HG03439 (cell line): ENCODE results near the gene NUB1.

Experiments
- ATAC-seq: cut with Tn5 transposase; IDR thresholded peaks from one replicate; pipeline ENCODE4 v1.9.1; 2021; ENCODE audit warnings: mild to moderate bottlenecking, moderate library complexity; ENCODE audit not compliant: unreplicated experiment

The NUB1 gene

DNA sequence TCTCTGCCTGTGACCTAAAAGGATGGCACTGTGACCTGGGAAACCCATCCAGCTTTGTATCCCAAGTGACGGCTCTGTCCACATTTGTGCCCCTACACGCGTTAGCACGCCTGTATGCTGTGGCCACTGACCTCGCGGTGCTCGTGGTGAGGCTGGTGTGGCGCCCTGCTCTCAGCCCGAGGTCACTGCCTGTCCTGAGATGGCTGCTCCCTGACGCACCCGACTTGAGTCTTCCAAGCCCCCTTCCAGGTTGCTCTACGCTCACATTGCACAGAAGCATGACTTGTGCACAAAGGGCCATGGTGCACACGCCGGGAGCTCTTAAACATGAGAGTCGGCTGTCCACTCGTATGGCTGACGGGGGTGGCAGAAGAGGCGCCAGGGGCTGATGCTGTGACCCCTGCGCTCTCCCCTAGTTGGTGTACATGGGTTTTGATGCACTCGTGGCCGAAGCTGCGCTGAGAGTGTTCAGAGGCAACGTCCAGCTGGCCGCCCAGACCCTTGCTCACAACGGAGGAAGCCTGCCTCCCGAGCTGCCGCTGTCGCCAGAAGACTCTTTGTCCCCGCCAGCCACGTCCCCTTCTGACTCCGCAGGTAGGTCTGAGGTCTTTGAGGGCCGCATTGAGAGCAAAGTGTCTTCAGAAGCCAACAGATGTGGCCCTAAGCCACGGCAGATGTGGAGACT, 34.7 kb downstream of the NUB1 start:
- no peak for ATAC-seq

DNA sequence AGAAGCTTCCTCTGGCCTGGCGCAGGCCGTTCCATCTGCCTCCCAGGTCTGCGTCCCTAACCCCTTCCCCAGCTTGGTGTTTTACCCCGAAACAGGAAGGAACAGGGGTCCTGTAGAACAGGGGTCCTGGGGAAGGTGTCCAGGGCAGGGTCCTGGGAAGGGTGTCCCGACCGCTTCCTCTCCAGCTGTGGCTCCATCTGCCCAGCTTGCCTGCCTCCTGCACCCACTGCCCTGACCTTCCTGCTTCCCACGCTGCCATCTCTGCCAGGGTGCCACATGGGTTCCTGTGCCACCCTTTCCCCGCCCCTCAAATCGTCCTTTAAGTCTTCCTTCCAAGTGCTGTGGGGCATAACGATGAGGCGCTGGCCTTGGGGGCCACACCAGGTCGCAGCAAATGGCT, 35.8 kb downstream of the NUB1 start:
- ATAC-seq: no peak

DNA sequence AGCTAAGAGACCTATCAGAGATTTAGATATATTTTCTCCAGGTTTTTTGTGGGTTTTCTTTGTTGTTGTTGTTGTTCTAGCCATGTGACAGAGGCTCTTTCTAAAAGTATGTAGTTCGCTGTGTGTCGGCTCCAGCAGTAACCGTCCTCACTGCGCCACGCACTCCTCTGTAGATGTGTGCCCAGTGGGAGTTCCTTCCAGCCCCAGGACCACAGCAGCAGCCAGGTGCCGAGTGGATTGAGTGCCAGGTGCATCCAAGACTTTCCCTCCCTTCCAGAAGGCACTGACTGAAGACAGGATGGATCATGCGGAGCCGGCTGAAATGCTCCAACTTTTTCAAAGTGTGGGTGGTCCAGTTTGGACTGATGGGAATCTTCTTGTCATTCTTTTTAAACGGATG, 36.4 kb downstream of the NUB1 start:
- ATAC-seq: no peak

DNA sequence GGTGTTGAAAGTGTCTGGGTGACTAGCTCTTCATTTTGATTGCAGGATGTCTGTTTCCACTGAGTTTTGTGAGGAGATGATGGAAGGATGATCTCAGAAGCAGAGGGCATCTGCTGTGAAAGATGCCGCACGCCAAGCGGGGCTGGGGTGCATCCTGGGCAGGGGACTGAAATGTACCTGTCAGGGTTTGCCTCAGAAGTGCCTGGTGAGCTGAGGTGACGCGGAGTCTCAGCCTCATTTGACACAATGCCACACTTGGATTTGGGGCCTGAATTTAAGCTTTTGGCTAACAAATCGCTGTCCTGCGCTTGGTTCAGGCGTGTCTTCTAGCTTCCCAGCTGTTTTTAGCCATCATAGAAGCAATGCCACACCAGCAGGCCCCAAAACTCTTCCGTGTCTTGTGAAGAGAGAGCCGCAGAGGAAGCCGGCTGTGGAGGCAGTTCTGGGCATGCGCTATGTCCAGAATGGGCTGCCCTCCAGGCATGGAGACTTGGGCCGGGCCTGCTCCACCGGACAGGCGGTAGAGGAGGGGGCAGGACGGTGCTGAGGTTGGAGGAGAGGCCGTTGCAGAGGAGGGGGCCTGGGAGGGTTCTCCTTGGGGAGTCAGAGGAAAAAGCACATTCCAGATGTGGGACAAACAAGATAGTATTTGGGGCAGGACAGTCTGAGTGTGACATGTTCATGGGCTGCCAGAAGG, 37.0 kb downstream of the NUB1 start:
- no peak for ATAC-seq

DNA sequence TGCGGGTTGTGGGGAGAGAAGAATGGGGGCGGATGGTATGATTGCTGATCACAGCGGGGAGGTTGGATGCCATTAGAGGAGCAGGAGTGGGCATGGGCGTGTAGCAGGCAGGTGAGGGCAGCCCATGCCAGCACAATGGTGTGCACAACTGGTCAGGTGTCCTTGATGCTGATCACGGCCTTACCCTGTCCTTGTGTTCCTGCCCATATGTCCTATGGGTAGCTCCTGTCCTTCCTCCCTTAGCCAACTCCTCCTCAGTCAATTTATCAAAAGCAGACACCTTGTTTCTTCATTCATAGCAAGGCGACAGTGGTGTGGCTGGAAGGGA, 37.5 kb downstream of the NUB1 start:
- ATAC-seq: no peak

DNA sequence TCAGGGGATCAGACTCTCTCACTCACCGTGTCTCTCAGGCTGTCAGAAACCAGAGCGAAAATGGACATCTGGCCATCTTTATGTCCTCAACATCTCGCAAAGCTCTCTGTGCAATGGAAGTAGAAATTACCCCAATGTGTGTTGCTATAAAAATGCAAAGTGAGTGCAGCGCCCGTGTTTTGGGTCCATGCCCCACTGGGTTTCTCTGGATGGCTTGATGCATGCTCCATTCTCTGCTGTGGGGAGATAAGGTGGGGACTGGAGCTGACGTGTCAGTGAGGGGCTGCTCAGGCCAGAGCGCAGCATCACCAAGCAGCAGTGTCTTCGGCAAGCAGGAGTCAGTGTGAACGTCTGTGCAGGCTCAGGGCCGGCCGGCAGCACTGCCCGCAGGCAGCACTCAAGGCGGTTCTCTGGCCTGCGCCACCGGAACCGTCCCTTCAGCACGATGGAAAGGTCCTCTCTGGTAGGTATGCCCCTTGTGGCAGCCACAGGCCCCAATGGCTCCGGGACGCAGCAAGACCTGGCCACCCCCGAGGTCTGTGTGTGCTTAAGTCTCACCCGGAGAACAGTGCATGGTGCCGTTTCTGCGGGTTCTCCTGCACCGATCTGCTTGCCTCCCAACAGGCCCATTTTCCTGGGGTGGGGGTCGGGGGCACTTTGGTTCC, 38.1 kb downstream of the NUB1 start:
- no peak for ATAC-seq

DNA sequence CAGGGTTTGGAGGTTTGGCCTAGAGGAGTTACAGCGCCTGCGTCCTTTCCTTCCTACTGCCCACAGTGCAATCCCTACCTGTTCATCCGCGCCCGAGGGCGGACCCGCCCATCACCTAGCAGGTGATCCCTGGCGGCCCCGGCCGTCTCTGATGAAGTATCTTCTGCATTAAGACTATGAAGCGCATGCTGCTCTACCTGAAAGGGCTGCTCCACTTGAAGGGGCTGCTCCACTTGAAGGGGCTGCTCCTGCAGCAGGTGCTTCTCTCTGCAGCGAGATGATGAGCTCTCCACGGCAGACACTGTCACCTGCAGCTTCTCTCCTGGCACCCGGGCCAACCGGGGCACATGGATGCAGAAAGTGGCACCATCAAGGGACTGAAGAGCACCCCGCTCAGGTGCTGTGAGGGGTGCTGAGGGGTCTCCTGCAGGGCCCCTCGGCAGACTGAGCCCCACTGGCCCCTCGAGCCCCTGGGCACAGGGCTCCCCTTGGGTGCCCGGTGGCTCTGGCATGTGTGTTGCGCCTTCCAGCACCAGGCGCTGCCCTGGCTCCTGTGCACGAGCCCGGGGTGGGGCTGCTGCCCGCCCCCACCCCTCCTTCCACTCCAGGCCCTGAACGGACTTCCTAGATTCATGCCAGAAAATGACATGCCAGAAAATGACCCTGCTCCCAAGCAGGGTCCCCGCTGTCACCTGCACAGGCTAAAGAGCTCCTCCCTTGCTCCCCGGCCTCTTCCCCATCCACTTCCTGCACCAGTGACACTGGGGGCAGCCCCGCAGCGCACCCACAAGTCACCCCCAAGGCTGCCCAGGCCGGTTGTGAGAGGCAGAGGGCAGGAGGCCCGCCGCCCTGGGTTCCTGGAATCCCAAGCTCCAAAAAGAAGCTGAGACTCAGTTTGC, 38.8 kb downstream of the NUB1 start:
- no peak for ATAC-seq

DNA sequence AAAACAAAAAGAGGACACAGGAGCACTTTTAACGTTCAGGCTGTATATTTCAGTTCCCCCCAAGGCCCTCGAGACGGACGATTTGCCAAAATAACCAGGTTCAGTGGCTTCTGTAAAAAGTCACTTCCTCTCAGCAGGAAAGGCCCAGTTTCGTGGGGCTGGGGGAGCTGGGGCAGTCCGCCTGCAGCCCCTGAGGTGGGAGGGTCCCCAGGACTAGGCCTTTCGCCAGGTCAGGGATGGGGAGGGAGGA, 39.4 kb downstream of the NUB1 start:
- ATAC-seq: no peak

DNA sequence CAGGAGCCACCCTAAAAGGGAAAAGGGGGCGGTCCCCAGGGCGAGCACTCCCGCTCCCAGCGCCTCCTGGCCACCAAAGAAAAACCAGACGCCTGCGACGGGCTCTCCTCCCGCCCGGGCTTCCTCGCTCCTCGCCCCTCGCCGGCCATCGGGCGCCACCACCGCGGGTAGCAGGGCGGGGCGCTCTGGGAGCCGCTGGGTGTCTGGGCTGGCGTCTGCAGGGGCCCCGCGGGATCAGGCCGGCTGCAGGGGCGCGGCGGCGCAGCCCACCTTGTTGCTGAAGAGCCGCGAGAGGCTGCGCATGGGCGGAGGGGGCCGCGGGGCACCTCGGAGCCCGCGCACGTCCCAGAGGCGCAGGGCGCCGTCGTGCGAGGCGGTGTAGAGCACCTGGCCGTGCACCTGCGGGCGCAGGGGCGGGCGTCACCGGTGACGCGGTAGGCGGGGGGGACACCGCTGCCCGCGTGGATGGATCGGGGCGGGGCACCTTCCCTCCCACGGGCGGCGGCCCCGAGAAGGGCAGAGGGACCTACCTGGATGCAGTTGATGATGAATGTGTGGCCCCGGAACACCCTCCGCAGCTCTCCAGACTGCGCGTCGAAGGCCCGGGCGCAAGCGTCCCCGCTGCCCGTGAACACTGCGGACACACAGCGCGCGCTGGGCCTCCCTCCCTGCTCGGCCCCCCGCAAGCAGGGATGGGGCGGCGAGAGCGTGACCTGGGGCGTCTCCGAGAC, 39.9 kb downstream of the NUB1 start:
- ATAC-seq: no peak

DNA sequence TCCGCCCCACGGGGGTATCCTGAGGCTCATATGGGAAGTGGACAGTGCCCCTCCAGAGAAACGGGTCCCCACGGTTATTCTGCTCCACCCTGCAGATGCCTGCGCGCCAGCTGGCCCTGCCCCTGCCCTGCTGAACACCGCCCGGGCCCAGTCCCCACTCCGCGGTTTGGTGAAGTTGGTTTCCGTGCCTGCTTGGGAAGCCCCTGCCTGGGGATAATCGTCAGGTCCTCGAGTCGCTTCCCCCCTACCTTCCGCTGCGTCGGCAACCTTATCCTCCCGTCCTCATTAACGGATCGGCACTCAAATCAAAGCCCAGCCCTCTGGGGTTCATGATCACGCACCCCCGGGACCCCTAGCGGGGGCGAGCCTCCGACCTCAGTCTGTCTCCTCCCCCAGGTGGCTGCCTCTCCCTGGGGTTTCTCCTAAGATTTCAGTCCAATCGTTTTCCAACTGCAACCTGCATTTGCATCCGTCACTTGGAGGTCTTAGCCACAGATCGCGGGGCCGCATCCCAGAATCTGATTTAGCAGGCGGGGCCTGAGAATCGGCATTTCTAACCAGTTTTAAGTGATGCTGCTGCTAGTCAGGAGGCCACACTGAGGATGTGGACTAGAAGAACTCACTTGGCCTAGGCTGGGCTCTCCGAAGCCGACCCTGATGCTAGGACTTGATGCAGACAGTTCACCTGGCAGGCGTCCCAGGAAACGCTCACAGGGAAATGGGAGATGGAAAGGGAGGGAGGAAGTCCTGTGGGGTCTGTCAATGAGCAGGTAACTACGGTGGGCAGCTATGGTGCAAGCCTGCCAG, 40.7 kb downstream of the NUB1 start:
- no peak for ATAC-seq

DNA sequence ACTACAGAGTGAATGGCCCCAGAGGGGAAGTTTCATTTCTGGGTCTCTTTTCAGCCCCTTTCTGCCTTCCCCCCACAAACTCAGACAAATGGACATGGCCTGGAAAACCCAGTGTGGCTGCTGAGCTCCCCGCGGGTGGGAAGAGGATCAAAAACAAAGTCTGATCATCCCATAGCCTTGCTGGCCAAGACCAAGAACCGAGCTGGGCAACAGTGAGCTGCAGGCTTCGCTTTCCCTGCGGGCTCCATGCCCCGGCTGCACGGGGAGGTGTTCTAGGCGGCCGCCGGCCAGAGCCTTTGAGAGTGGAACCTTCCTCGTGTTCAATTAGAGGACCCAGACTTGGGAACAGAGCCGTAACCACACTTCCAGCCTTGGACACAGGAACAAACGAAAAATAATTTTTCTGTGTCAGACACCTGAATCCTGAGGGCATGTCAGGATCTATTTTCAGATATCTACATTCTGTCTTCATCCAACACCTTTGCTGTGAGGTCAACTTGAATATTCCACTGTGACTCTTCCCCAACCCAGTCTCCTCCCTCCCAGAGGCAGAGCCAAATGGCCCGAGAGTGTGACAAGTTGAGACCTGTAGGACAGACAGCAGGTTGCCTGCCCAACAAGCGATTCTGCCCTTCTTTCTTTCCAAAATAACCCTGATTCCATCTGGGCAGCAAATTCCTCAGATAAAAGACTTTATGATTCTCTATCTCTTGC, 42.2 kb downstream of the NUB1 start:
- ATAC-seq: no peak

DNA sequence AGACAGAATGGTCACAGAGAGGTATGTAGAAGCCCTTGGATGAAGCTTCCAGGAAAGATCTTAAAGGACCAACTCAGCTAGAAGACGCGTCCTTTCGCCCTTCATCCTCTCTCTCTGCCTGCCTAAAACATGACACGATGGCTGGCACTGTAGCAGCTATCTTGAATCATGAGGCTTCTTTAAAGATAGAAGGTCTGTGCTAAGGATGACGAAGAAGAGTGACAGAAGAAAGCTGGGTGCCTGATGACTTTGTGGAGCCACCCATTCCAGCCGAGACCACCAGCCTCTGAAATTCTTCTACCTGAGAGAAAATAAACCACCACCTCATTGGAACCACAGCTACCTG, 42.7 kb downstream of the NUB1 start:
- no peak for ATAC-seq

DNA sequence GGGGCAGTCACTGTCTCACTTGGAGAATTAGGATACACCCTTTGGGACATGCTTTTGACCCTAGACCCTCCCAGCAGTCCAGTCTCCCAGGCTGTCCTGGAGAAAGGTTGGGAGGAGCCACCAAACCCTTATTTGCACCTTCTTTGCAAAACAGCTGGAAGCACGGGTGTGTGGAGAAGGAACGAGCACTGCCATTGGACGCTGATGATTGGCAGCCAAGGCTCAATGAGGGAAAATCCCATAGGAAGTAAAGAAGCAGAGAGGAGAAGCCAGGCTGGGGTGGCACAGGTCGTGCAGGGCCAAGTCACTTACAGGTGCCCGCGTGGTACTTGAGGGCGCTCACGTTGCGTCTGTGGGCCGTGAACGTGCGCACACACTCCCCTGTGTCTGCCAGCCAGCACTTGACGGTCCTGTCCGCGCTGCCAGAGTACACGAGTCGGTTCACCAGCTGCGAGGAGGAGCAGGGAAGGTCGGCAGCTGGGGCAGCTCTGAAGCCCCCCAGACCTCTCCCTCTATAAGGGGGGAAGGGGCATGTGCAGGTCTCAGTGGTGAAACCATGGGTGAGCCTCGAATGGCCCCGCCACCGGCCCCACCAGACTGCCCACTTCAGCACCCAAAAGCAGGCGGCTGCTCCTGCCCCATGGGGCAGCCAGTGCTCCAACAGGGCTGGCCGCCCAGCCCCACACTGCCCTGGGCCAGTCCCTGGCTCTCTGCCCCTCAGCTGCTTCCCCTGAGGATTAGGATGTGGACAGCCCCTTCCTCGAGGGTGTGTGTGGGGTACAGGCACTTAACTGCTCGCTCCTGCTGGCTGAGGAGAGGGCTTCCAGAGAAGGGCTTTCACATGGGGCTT, 43.4 kb downstream of the NUB1 start:
- ATAC-seq: no peak

DNA sequence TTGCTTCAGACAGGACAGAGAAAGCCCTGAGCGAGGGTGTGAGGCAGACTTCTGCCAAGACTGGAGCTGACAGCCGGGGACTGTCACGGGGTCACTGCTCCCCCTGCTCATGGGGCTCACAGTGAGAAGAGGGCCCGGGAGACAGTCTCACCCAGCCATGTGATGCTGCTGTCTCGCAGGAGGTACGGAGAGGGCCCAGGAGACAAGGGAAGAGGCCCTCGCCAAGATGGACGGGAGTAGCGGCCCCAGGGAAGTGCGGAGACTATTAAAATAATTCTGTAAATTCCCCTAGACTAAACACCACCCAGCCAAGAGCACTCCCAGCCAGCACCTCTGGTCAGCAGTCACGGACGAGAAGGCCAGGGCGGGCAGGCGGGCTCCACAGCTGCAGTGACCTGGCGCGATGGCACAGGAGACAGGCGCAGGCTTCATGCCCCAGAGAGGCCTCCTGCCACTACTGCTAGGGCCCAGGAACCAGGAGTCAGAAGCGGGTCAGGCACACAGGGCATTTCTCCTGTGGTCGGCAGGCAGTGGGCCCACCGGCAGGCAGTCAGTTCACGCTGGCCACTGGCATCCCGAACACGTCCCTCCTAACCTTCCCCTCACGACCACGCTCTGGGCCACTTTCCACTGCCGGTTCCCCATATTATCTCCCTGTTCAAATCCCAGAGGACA, 44.2 kb downstream of the NUB1 start:
- ATAC-seq: no peak

DNA sequence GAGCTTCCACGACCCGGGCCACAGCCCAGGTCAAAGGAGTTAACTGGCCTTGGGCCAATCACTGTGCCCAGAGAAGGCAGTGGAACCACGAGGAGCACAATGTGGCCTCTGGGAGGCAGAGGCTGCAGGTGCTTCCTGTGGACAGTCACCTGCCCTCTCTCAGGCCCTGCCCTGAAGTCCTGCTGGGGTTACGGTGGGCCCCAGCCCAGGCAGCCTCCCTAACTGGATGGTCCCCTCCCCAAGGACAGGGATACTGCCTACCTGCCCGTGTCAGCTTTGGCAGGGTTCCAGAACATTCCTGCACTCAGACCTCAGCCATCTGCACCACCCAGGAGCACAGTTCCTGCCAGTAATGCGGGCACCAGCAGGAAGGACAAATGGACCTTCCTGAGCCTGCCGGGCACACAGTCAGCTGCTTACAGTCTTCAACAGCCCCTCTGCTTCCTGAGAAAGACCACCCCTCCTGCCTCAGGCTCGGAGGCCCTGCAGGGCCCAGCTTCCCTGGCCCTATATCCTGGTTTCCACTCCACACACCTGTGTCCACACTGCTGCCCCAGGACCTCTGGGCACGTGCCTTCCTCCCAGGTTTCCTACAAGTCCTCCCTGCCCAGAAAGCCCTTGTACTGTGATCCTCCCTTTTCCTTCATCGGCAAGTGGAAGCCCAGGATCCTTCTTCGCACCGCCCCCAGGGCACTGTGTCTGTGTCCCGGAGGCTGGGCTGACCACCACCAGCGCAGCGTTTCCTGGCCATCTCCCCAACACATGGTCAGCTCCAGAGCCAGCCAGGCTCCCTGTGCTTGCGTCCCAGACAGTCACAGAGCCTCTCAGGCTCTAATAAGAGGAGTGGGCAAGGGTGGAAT, 44.9 kb downstream of the NUB1 start:
- ATAC-seq: no peak

DNA sequence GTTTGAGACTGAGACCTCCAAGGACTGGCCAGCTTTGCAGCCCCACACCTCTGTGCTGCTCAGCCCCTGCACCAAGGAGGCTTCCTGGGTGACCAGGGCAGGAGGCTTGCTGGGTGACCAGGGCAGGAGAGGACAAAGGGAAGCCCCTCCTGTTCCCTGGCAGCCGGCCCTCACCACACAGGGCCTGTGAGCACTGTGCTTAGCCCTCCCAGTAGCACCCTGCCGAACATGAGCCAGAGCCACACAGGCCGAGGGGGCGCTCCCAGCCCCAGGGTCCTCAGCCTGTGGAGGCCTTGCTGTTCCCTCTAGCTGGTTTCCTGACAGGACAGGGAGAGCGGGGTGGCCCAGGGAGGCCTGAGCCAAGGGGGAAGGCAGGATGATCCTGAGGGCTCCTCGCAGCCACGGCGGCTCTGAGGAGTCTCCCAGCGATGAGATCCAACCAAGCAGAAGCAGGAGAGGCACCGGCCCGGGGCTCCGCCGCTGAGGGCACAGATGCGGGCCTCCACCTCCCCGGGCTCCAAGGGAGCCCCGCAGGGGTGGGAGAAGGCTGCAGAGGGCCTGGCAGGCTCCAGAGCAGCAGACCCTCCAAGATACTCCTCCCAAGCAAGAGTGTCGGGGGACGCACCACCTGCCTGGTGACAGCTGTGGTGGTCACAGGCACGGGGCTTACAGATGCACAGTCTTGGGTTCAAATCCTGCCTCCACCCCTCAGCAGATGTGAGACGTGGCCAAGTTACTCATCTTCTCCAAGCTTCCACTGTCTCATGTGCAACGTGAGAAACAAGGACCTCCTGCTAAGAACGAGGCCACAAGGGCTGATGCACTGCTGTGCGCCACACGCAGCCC, 45.8 kb downstream of the NUB1 start:
- ATAC-seq: no peak

DNA sequence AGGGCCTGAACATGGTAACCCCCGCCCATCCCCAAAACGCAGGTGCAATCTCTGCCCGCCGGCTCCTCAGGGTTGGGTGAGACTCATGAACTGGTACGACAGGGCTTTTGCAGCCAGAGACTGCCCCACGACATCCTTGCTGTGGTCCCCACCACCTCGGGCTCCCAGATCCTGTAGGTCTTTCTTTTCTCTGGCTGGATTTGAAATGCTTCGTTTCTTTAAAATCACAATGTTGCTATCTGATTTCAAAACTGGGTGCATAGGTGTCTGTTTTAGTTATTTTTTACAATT, 46.3 kb downstream of the NUB1 start:
- no peak for ATAC-seq
